ENCODE results near the gene FYCO1. TPM values are rescaled to one million over a fixed set of nuclear protein-coding genes. Genes with fewer than 3 reads are reported as not detected.
"Not testable (repeated sequence)": the region's sequence is repeated elsewhere in the genome, so short reads cannot be mapped to it uniquely, and the experiment has no call there.

Gene FYCO1
- 6.4 and 6.6 TPM in 2 replicates for total RNA-seq (2014; rRNA removed; shearing (Covaris generic))

- peak; percentile 88 for DNase-seq (ENCODE audit: low read depth)
Observed at GRCh38 chr3:45995236-45996192, at the start of gene FYCO1. TSS of gene FYCO1 (minus strand) at chr3:45995824. CDS start at chr3:45984910, 10,914 bp downstream.

GRCh38 chr3:46038916-46039315 is 43.3 kb upstream of the FYCO1 start:
- no peak for DNase-seq (ENCODE audit: low read depth)

GRCh38 chr3:46038071-46038470 is 42.4 kb upstream of the FYCO1 start:
- not testable (repeated sequence) for DNase-seq (ENCODE audit: low read depth)

GRCh38 chr3:46036191-46036590 is 40.6 kb upstream of the FYCO1 start:
- DNase-seq (ENCODE audit: low read depth): no peak

GRCh38 chr3:46031747-46032146 is 36.1 kb upstream of the FYCO1 start:
- no peak for DNase-seq (ENCODE audit: low read depth)

DNA sequence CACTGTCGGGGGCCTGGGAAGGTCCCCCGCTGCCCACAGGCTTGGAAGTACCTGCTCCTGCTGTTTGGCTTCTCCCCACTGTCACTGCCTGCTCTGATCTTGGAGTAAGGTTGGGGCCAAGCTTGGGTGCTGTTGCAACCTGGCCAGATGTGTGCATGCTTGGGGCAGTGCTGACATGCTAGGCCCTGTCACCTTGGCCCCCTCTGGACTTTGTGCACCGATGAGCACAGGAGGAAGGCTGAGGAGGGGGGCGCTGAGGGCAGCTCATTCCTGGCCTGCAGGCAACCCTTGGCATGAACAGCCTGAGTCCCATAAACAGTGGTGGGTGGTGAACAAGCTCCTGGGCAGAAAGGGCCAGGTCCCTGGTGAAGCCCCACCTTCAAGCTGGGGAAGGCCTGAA is 35.6 kb upstream of the FYCO1 start:
- DNase-seq (ENCODE audit: low read depth): no peak

DNA sequence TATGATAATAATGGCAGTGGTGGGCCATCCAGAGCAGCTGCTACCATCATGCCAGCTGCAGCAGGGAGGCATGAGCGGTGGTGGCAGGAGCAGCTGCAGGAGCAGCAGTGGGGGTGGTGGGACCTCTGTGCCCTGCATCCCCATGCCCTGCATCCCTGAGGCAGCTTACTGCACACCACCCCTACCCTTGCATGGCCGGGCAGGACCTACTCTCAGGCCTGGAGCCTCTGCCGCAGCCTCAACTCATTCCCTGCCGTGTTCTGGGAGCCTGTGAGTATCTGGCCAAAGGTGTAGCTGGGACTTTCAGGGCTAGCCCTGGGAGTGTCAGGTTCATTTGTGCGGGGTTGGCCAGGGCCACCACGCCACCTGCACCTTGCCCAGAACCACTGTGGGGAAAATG is 35.0 kb upstream of the FYCO1 start:
- DNase-seq (ENCODE audit: low read depth): no peak

- DNase-seq (ENCODE audit: low read depth): no peak
Observed at GRCh38 chr3:46029953-46030543, 34.4 kb upstream of the FYCO1 start.

DNA sequence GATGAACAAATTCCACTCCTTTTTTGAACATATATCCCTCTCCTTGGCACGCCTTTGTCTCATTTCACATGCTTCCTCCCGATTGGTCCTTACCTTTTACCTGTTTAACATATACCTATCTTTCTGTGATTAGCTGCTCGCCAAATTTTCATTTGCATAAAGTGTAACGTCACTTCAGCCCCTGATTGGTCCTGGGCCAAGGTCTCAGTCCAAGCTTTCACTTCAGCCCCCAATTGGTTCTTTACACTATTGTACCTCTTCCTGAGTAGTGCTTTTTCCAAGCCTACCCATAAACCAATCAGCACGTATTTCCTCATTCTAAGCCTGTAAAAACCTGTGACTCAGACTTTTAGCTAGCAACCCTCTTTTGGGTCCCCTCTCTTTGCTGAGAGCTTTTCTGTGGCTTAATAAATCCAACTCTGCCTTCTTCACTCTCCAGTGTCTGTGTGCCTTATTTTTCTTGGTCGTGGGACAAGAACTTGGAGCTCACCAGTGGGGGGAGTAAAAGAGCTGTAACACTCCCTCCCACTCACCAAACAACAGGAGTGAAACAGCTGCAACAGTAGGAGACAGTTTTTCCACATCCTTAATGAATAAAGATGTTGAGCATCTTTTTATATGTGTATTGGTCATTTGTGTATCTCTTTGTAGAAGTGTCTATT is 32.2 kb upstream of the FYCO1 start:
- peak; percentile 24 for DNase-seq (ENCODE audit: low read depth)

GRCh38 chr3:46027021-46027705 is 31.5 kb upstream of the FYCO1 start, which contains the start of gene XCR1:
TSS of gene XCR1 (minus strand) at chr3:46027483. CDS start at chr3:46021947, 5,536 bp downstream.
- DNase-seq (ENCODE audit: low read depth): no peak

GRCh38 chr3:46025139-46025538 is 29.5 kb upstream of the FYCO1 start:
- no peak for DNase-seq (ENCODE audit: low read depth)

- peak; percentile 27 for DNase-seq (ENCODE audit: low read depth)
Observed at GRCh38 chr3:46024131-46024530, 28.5 kb upstream of the FYCO1 start.

GRCh38 chr3:46022909-46023785 is 27.5 kb upstream of the FYCO1 start:
- DNase-seq (ENCODE audit: low read depth): no peak

DNA sequence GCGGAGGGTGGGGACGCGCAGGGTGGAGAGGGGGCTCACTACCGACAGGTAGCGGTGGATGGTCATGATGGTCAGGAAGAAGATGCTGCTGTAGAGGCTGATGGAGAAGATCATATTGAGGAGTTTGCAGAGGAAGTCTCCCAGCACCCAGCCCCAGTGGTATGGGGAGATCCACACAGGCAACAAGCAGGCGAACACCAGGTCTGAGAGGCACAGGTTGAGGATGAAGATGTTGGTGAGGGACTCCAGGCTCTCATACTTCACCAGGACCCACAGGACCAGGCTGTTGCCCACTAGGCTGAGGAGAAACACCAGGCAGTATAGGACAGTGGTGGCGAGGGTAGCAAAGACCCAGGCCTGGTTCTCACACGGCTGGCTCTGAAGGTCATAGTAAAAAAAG is 25.9 kb upstream of the FYCO1 start:
- no peak for DNase-seq (ENCODE audit: low read depth)

GRCh38 chr3:46020766-46021510 is 25.3 kb upstream of the FYCO1 start:
- DNase-seq (ENCODE audit: low read depth): no peak

DNA sequence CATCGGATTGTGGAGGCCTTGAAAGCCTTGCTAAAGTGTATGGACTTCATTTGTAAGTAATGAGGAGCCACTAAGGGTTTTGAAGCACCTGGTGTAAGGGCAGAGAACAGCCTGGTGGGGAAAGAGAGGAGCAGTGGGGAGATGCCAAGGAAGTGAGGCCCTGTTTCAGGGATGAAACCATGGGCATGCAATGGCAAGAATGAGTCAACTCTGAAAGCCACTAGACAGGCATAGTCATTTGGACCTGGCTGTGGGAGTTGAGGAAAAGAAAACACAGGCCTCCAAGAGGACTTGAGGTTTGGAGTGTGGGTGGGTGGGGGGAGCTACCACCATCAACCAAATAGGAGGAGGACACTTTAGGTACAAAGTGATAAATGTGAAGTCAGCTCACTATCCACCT is 24.1 kb upstream of the FYCO1 start:
- peak; percentile 18 for DNase-seq (ENCODE audit: low read depth)

GRCh38 chr3:46017720-46018119 is 22.1 kb upstream of the FYCO1 start:
- peak; percentile 19 for DNase-seq (ENCODE audit: low read depth)

DNA sequence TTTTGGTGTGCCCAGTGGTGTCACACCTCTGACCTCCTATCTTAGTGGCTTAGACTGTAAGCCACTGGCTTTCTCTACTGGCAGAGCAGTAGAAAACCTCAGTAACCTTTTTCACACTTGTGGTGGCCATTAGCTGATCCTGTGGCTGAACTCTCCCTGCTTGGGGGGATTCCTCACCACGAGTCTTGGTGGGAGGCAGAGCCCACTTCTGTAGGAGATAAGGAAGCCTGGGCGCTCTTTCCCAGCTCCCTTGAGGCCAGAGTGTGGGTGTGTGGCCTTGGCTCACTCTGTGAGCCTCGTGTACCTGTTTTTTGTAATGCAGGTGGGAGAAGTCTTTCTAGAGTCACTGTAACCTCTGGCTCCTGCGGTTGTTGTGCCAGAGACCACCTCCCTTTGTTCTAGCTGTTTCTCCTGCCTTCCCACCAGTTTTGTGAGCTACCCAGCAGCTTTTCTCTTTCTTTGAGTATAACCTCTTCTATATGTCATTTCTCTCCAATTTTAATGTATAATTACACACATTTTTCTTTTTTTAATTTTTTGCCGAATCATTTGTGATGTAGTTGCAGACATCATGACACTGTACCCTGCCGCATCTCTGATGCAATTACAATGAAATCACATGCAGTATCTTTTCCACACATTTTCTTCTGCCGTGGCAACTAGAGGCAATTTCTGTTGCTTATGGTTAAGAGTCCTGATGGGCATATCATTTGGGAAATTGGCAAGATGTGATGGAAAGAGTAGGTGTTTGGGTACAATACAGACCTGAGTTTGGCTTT is 17.9 kb upstream of the FYCO1 start:
- no peak for DNase-seq (ENCODE audit: low read depth)

DNA sequence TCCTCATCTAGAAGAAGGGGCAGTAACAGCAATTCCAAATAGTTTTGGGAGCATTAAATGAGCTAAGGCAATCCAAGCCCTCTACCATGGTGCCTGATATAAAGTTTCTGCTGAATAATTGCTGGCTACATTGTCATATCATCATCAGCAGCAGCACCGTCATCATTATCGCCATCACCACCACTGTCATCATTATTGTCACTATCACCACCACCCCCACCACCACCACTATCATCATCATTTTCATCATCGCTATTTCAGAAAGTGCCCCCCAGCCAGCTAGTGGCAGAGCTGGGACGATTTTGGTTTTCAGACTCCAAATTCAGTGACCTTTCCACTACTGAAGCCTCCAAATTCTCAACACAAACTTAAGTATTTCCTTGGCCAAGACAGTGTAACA is 16.6 kb upstream of the FYCO1 start:
- DNase-seq (ENCODE audit: low read depth): no peak
